ENCODE measurements around the gene RAD51B. TPM values are rescaled to one million over a fixed set of nuclear protein-coding genes. Genes with fewer than 3 reads are reported as not detected.

RAD51B gene
- polyA plus RNA-seq, 1 experiment = 6.6 TPM

DNA sequence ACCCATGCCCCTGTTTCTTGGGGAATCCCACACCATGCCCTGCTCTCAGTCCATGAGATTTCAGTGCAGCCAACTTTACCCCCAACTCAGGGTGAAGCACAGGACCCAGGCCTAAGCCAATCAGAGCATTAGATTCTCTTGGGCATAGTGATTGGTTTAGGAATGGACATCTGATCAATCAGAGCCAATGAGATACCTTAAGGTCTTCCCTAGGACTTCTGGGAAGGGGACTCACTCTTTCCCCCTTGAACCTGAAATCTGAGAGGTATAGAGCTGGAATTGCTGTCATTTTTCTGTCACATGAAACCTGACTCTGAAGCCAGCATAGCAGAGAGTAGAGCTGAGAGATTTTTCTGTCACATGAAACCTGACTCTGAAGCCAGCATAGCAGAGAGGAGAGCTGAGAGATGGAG lies 846.2 kb downstream of the RAD51B start:
- Histone ChIP-seq H3K27me3 (ENCODE audit: control insufficient read depth, insufficient read depth, low read length) (no peaks in the 10 kb centered on the region), H3K4me3 (ENCODE audit: low read depth, low read length) (no peak overlapping the region), H3K9me3 (ENCODE audit: control insufficient read depth, insufficient read depth, low read length) (no peaks in the 10 kb centered on the region), H3K27ac (ENCODE audit: low read depth, low read length) (no peak overlapping the region)
- no peak for DNase-seq (ENCODE audit: low read depth, low spot score)
- CTCF ChIA-PET = interaction anchor here (0.5 kb wide), 1 partner anchor 890 kb away, joined by 3 read pairs; no protein-coding TSS in a partner anchor
- POLR2A ChIA-PET = interaction anchor here (1.0 to 1.5 kb wide), 2 partner anchors 124 to 127 kb away, joined by 3 to 4 read pairs; partner anchors contain the start of gene ZFP36L1
- TF ChIP-seq, protein P1, sequence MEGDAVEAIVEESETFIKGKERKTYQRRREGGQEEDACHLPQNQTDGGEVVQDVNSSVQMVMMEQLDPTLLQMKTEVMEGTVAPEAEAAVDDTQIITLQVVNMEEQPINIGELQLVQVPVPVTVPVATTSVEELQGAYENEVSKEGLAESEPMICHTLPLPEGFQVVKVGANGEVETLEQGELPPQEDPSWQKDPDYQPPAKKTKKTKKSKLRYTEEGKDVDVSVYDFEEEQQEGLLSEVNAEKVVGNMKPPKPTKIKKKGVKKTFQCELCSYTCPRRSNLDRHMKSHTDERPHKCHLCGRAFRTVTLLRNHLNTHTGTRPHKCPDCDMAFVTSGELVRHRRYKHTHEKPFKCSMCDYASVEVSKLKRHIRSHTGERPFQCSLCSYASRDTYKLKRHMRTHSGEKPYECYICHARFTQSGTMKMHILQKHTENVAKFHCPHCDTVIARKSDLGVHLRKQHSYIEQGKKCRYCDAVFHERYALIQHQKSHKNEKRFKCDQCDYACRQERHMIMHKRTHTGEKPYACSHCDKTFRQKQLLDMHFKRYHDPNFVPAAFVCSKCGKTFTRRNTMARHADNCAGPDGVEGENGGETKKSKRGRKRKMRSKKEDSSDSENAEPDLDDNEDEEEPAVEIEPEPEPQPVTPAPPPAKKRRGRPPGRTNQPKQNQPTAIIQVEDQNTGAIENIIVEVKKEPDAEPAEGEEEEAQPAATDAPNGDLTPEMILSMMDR (IDR thresholded peaks at IDR 0.05; ENCODE audit: low read depth, low read length) = no peak

DNA sequence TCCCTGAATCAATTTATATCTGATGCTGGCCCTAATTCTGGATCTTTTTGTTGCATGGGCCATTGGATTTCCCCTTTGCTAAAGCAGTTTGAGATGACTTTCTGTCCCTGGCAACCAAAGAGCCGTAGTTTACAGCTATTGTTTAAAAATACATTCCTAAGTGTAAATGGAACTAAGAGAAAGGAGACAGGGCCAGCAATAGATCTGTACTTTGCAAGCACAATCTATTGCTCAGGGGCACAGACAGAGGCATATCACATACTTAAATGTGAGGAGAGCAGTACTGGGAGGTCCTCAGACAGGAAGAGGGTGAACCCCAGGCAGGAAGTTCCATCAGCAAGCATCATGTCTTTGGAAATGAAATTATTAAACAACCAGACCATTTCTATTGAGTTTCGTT lies 846.7 kb downstream of the RAD51B start:
- ChIA-PET POLR2A (interaction anchor here (1.5 kb wide), 1 partner anchor 127 kb away, joined by 4 read pairs; the partner anchor contains the start of gene ZFP36L1), CTCF (no interaction called here)
- no peak for DNase-seq (ENCODE audit: low read depth, low spot score)
- H3K27me3 ChIP-seq (ENCODE audit: control insufficient read depth, insufficient read depth, low read length) = no peaks in the 10 kb centered on the region
- no peak overlapping the region for H3K27ac ChIP-seq (ENCODE audit: low read depth, low read length)
- TF ChIP-seq, protein P1 (IDR thresholded peaks at IDR 0.05; ENCODE audit: low read depth, low read length) = no peak
- H3K9me3 ChIP-seq (ENCODE audit: control insufficient read depth, insufficient read depth, low read length) = no peaks in the 10 kb centered on the region
- H3K4me3 ChIP-seq (ENCODE audit: low read depth, low read length) = no peak overlapping the region

DNA sequence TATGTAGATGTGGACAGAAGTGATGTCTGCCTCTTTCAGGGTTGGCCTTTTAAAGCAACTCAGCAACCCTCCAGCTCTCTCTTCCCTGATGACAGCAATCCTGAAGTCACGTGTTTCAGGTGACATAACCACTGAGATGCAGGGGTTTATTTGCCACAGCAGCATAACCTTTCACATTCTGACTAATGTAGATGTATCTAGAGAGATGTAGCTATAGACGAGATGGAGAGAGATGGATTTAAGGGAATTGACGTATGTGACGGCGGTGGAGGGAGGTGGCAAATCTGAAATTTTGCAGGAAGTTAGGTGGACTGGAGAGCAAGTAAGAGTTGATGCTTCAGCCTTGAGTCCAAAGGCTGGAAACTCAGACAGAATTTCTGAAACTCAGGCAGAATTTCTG lies 847.3 kb downstream of the RAD51B start:
- POLR2A ChIA-PET = interaction anchor here (1.0 to 1.1 kb wide), 3 partner anchors 16 to 126 kb away, joined by 6 to 7 read pairs (median 6); partner anchors contain the start of gene ZFP36L1
- CTCF ChIA-PET = interaction anchor here (0.8 to 1.9 kb wide), 2 partner anchors 16 to 122 kb away, joined by 5 read pairs; no protein-coding TSS in a partner anchor

DNA sequence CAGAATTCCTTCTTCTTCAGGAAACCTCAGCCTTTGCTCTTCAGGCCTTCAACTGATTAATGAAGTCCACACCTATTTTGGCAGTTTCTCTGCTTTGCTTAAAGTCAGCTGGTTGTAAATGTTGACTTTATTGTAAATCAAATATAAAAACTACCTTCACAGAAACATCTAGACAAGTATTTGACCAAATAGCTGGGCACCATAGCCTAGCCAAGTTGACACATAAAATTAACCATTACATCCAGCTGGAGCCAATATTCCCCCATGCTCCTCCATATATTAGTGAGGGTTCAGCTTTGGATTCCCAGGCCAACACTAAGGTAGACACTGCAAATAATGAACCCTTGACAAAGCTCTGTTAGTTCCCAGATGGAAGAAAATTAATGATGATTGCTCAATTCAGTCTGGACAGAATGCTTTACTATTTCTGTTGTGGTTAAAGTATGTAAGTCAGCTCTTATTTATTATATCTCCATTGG lies 847.8 kb downstream of the RAD51B start:
- Histone ChIP-seq H3K9me3 (ENCODE audit: control insufficient read depth, insufficient read depth, low read length) (no peaks in the 10 kb centered on the region), H3K4me3 (ENCODE audit: low read depth, low read length) (no peak overlapping the region), H3K27ac (ENCODE audit: low read depth, low read length) (no peak overlapping the region), H3K27me3 (ENCODE audit: control insufficient read depth, insufficient read depth, low read length) (no peaks in the 10 kb centered on the region)
- POLR2A ChIA-PET = interaction anchor here (0.5 to 1.1 kb wide), 5 partner anchors 15 to 723 kb away, joined by 3 to 7 read pairs (median 6); partner anchors contain the start of gene ZFP36L1
- DNase-seq (ENCODE audit: low read depth, low spot score) = no peak
- CTCF ChIA-PET = interaction anchor here (0.8 to 1.9 kb wide), 2 partner anchors 16 to 121 kb away, joined by 5 read pairs; no protein-coding TSS in a partner anchor
- TF ChIP-seq, protein P1 (IDR thresholded peaks at IDR 0.05; ENCODE audit: low read depth, low read length) = no peak

More for the DNA sequence above, 847.3 kb downstream of the RAD51B start:
- Histone ChIP-seq H3K4me3 (ENCODE audit: low read depth, low read length) (no peak overlapping the region), H3K27me3 (ENCODE audit: control insufficient read depth, insufficient read depth, low read length) (no peaks in the 10 kb centered on the region), H3K27ac (ENCODE audit: low read depth, low read length) (no peak overlapping the region), H3K9me3 (ENCODE audit: control insufficient read depth, insufficient read depth, low read length) (no peaks in the 10 kb centered on the region)
- TF ChIP-seq, protein P1 (IDR thresholded peaks at IDR 0.05; ENCODE audit: low read depth, low read length) = no peak
- DNase-seq (ENCODE audit: low read depth, low spot score) = no peak

DNA sequence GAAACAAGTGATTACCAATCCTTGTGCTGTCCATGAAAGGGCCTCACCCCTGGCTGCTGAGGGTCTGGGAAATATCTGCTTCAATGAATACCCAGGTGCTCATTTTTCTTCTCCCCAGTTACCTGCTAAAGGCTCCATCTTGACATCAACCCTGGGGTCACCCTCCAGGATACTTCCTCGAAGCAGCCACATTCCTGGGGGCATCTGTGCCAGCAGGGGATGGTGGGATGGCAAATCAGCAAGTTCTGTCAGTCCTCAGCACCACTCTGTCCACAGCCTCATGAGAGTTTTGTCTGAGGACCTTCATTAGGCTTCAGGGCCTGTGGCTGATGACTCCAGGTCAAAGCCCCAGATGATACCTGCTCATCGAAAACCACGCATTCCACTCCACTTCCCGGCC lies 848.4 kb downstream of the RAD51B start:
- ChIA-PET POLR2A (interaction anchor here (0.5 to 1.1 kb wide), 5 partner anchors 15 to 724 kb away, joined by 3 to 7 read pairs (median 6); partner anchors contain the start of gene ZFP36L1), CTCF (interaction anchor here (1.9 kb wide), 1 partner anchor 120 kb away, joined by 5 read pairs; no protein-coding TSS in a partner anchor)
- H3K27me3 ChIP-seq (ENCODE audit: control insufficient read depth, insufficient read depth, low read length) = no peaks in the 10 kb centered on the region
- DNase-seq (ENCODE audit: low read depth, low spot score) = no peak
- TF ChIP-seq, protein P1 (IDR thresholded peaks at IDR 0.05; ENCODE audit: low read depth, low read length) = no peak
- H3K4me3 ChIP-seq (ENCODE audit: low read depth, low read length) = no peak overlapping the region
- H3K27ac ChIP-seq (ENCODE audit: low read depth, low read length) = no peak overlapping the region
- H3K9me3 ChIP-seq (ENCODE audit: control insufficient read depth, insufficient read depth, low read length) = no peaks in the 10 kb centered on the region

All from AG04450 (cell line).